Ishikawa (cell line): ENCODE results near the gene CACNA2D4.

Source experiments
- CEBPB ChIP-seq: IDR thresholded peaks from 2 replicates; pipeline ENCODE4 v1.6.1; 2012
- CREB1 ChIP-seq: IDR thresholded peaks from 2 replicates; pipeline ENCODE4 v1.6.1; 2012; ENCODE audit warnings: low read depth
- EP300 ChIP-seq: IDR thresholded peaks from 2 replicates; pipeline ENCODE4 v1.6.1; 2012; ENCODE audit warnings: borderline replicate concordance
- FOXM1 ChIP-seq: IDR thresholded peaks from 2 replicates; pipeline ENCODE4 v1.6.1; 2012; ENCODE audit warnings: low read depth, borderline replicate concordance
- MAX ChIP-seq: IDR thresholded peaks from 2 replicates; pipeline ENCODE4 v1.6.1; 2012
- RAD21 ChIP-seq: IDR thresholded peaks from 2 replicates; pipeline ENCODE4 v1.6.1; 2012; ENCODE audit warnings: low read depth
- REST ChIP-seq: IDR thresholded peaks from 2 replicates; pipeline ENCODE4 v1.6.1; 2012; ENCODE audit warnings: low read depth, mild to moderate bottlenecking
- TAF1 ChIP-seq: IDR thresholded peaks from 2 replicates; pipeline ENCODE4 v1.6.1; 2012; ENCODE audit warnings: low read depth, mild to moderate bottlenecking
- TCF12 ChIP-seq: IDR thresholded peaks from 2 replicates; pipeline ENCODE4 v1.6.1; 2012; ENCODE audit warnings: low read depth
- TEAD4 ChIP-seq: IDR thresholded peaks from 2 replicates; pipeline ENCODE4 v1.6.1; 2012
- YY1 ChIP-seq: IDR thresholded peaks from 2 replicates; pipeline ENCODE4 v1.6.1; 2012; ENCODE audit warnings: low read depth

GRCh38 chr12:1758887-1759286, 159.6 kb downstream of the CACNA2D4 start:
- TF ChIP-seq RAD21 (no peak), EP300 (no peak), CREB1 (no peak), TAF1 (no peak), MAX (no peak), FOXM1 (no peak), TCF12 (no peak), YY1 (no peak), TEAD4 (no peak), REST (no peak), CEBPB (no peak)
